ENCODE measurements around the gene USP37.

The USP37 gene

DNA sequence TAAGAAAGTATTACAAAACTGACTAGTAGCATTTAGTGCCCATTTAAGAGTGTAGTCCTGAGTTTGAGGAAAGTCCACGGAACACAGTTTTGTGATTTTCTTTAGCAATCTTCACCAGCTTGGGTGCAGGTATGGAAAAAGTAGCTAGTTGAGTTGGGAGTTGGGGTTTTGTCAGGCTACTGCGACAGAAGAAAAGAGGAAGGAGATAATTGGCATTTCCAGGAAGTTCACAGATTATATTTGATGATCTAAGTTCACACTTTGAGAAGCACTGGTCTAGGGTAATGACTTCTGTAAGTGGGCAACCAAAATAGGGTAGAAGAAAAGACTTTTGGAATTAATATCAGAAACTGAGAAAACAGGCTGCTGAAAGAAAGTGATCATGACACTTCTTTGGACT, 97.1 kb downstream of the USP37 start:
- no peak for DNase-seq

DNA sequence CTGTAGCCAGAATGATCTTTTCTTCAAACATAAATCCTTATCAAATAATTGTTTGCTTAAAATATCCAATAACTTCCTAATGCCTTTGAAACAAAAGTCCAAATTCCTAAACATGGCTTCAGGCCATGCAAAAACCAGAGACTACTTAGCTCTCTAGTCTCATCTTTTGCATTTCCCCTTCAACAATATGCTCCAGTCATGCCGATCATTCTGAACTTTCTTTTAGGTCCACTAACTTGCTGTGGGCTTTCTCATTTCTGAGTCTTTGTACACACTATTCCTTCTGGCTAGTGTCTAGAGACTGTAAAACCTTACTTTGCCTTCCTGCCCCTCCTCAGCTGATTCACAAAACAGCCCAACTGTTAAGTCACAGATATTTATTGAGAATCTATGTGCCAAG, 97.7 kb downstream of the USP37 start:
- DNase-seq = no peak

- no peak for DNase-seq
Measured at GRCh38 chr2:218465987-218466633, 102.0 kb downstream of the USP37 start.

DNA sequence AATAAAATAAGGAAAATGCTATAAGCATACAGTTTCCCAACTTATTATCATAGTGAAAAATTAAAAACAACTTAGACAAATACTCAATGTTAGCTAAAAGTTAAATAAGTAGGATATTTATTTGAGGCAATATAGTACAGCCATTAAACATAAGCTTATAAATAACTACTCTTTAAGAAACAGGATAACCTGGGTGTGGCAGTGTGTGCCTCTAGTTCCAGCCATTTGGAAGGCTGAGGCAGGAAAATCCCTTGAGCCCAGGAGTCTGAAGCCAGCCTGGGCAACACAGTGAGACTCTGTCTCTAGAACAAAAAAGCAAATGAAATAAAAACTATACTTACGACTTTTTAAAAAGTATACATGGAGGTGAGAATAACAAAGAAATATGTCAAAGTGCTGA, 109.6 kb downstream of the USP37 start:
- no peak for DNase-seq

DNA sequence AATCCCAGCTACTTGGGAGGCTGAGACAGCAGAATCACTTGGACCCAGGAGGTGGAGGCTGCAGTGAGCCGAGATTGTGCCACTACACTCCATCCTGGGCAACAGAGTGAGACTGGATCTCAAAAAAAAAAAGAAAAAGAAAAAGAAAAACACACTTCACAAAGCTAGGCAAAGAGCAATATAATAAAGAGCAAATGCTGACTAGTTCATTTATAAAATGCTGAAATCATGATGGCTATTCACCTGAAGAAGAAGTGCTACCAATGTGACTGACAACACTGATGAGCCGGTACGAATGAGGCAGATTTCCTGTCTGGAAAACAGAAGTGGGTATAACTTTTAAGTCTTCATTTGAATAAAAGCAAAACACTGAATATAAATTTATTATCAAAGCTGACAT, 111.3 kb downstream of the USP37 start:
- DNase-seq = no peak

DNA sequence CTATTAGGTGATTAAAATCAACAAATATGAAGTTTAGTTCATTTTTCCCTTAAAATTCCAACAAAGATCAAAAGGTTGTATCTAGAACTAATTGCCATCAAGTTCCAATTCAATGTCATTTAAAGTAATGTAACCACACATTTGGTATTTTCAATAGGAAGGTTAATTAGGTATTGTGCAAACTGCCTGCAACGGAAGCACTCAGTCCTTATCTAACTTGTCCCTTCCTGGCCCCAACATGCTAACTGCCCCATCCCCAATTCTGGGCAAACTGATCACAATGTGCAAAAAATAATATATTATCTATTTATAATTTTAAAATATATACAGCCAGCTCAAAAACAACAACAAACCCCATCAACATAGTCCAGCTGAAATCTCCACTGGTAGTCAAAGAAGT, 116.1 kb downstream of the USP37 start:
- no peak for DNase-seq

GRCh38 chr2:218448934-218449333, 119.2 kb downstream of the USP37 start:
- DNase-seq = no peak

DNA sequence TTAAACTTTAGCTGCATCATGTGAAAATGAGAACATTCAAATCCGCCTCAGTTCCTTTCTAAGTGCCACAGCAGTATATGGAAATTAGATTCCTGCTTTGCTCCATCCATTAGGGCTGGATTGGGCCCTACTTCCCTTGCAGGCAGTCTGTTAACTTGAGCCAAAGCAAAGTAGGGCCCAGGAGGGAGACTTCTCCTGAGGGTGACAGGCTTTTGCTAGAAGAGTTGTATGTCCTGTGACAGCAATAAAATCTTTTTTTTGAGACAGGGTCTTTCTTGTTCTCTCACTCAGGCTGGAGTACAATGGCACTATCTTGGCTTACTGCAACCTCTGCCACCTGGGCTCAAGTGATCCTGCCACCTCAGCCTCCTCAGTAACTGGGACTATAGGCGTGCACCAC, 121.1 kb downstream of the USP37 start:
- DNase-seq = no peak

DNA sequence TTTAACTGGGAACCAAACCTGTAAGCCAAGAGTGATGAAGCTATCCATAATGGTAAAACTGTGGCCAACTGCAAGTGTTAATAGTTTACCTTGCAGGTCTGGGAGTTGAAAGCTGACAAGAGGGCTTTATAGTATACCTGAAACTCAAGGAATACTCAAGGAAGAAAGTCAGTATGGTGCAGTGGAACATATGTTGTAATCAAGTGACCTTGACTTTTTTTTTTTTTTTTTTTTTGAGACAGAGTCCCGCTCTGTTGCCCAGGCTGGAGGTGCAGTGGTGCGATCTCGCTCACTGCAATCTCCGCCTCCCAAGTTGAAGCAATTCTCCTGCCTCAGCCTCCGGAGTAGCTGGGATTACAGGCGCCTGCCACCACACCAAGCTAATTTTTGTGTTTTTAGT, 121.6 kb downstream of the USP37 start:
- DNase-seq = no peak

DNA sequence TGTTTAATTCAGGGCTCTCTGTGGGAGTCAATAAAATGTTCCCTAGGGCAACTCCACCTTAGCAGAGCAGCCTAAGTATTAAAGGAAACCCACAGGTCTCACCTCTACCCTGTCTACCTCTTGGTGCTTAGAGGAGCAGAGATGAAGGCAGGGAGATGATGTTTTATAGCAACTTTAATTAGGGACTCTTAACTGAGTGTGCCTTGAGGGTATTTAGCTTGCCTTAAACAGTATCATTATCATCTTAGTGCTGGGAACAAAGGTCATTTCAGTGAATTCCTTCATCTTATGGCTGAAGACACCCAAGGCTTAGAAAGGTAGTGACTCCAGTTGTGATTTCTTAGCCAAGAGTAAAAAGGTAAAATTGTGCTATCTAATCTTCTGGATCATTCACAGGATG, 122.5 kb downstream of the USP37 start:
- DNase-seq = no peak

GRCh38 chr2:218444692-218445357, 123.3 kb downstream of the USP37 start:
- DNase-seq = no peak

- no peak for DNase-seq
Measured at GRCh38 chr2:218438596-218438995, 129.6 kb downstream of the USP37 start.

DNA sequence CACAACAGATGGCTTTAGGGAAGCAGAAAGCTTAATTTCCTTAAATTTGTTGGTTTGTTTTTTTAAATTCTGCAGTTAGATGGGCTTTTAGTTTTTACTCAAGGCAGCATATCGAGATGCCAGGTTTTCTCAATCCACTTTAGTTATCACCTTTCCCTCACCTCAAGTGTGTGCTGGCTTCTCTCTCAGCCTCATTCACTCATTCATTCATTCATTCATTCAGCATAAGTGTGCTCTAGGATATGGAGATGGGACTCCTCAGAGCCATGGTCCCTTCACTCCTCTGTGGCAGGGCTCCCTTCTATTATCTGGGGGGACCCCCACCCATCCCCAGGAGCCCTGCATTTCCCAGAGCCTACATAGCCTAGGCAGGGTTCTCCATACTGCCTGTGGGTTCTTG, 130.2 kb downstream of the USP37 start:
- no peak for DNase-seq

DNA sequence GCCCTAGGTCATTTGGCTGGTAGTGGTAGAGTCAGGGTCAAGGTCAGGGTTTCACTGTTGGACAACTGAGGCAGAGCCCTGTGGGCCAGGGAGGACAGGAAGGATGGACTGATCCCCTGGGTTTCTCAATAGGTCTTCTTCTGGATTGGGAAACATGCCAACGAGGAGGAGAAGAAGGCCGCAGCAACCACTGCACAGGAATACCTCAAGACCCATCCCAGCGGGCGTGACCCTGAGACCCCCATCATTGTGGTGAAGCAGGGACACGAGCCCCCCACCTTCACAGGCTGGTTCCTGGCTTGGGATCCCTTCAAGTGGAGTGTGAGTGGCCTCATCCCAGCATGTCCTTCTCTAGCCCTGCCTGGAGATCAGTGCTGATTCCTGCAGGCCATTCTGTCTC, 131.2 kb downstream of the USP37 start:
- DNase-seq = no peak

DNA sequence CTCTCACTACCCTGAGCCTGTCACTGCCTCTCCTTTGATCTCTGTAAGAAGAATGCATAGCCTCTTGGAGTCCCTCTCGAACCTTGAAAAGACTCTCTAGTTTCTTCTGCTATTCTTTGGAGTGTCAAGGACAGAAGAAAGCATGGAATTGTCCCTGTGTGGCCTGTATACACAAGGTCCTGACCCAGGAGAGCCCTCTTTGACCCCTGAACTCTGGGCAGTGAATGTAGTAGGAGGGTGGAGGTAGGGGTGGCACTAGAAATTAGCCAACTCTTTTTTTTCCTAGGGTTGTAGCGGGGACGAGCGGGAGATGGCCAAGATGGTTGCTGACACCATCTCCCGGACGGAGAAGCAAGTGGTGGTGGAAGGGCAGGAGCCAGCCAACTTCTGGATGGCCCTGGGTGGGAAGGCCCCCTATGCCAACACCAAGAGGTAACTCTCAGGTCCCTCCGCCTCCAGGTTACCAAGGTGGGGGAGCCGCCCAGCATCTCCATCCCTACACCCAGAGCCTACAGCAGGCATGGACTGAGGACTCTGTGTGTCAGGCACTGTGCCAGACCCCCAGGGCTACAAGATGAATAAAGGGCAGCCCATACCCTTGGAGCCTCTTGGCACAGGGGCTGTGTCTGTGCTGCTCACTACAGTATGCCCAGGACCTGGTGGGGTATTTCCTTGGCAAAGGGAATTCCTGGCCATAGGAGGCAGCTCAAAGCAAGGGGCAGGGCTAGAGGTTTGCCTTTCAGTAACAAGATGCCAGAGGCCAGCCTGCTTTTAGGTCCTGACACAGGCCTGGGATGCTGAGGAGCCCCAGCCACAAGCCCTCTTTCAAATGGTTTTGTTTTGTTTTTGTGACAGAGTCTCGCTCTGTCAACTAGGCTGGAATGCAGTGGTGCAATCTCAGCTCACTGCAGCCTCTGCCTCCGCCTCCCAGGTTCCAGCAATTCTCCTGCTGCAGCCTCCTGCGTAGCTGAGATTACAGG, 132.9 kb downstream of the USP37 start:
- DNase-seq = no peak

DNA sequence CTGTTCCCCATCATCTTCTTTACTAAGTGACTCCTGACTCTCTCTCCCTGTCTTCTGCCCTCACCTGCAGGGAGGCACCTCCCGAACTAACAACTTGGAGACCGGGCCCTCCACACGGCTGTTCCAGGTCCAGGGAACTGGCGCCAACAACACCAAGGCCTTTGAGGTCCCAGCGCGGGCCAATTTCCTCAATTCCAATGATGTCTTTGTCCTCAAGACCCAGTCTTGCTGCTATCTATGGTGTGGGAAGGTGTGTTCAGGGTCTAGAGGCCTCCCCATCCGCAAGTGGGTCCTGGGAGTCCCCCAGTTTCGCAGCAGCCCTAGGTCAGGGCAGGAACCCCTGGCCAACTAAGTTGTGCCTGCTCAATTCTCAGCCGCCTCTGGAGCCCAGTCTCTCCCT, 133.7 kb downstream of the USP37 start:
- no peak for DNase-seq

DNA sequence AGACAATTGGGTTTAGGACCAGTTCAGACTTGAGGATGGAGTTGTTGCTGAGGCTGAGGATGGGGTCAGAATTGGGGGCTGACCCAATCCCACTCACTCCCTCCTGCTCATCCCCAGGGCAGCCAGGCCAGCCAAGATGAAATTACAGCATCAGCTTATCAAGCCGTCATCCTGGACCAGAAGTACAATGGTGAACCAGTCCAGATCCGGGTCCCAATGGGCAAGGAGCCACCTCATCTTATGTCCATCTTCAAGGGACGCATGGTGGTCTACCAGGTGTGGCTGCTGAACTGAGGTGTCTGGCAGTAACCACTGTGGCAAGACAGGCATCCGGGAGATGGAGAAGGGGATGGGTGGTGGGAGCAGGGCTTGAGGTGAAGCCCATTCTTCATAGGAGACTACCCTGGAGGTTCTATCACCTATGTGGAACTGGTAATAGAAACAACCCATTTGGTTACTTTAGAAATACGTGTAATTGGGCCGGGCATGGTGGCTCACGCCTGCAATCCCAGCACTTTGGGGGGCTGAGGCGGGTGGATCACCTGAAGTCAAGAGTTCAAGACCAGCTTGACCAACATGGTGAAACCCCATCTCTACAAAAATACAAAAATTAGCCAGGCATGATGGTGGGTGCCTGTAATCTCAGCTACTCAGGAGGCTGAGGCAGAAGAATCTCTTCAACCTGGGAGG, 135.3 kb downstream of the USP37 start:
- DNase-seq = no peak

DNA sequence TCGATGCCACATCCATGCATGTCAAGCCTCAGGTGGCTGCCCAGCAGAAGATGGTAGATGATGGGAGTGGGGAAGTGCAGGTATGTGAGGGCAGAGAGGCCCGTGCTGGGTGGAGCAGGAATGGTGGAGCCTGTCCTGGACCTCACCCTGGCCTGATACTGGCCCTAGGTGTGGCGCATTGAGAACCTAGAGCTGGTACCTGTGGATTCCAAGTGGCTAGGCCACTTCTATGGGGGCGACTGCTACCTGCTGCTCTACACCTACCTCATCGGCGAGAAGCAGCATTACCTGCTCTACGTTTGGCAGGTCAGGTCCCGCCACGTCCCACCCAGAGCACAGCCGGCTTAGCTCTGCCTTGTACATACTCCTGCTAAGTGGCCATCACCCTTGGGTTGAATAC, 136.3 kb downstream of the USP37 start:
- DNase-seq = no peak

DNA sequence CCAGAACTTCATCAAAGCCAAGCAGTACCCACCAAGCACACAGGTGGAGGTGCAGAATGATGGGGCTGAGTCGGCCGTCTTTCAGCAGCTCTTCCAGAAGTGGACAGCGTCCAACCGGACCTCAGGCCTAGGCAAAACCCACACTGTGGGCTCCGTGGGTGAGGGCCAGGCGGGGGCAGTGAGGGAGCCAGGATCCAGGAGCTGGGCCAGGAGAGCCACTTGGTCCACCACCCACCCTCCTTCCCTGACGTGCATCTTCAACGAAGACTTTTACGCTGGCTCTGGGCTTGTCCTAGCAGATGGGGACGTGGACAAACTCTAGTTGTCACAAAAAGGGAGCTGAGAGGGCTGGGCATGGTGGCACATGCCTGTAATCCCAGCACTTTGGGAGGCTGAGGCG, 137.4 kb downstream of the USP37 start:
- DNase-seq = no peak

DNA sequence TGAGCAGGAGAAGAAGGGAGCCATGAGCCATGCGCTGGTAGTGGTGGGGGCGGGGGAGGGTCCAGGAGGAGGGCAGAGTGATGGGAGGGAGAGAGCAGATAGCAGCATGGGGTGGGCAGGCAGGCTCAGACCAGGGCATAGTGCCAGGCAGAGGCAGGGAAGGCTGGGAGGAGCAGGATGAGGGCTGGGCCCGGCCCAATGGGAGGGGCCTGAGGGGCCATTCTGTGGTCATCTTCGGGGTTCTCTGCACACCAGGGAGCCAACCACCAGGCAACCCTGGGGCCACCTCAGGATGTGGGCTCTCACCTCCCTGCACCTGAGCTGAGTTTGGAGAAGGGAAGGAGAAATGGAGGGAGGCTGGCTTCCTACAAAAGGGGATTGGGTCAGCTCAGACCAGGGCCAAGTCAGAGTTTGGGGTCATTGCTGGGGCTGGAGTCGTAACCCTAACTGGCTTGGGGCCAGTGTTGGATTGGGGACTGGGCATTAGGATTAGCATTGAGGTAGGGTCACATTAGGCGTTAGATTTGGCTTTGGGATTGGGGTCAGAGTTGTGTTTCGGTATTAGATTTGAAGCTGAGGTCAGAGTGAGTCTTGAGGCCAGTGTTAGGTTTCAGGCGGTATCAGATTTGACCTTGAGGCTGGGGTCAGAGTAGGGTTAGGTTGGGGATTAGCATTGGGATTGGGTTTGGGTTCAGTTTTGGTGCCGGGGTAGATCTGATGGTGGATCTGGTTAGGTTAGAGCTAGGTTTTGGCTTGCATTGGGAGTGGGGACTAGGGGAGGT, 138.0 kb downstream of the USP37 start:
- DNase-seq = no peak

- DNase-seq = no peak
Measured at GRCh38 chr2:218428846-218429558, 139.1 kb downstream of the USP37 start.

GRCh38 chr2:218427741-218428140, 140.4 kb downstream of the USP37 start:
- no peak for DNase-seq

All from stimulated activated CD4-positive, alpha-beta T cell treated with anti-CD3 and anti-CD28 coated beads, Interleukin-12 subunit alpha, Interleukin-12 subunit beta, amount 100 ng/mL, for 4 hours (primary cell).